Measurements from ENCODE around the gene UBE3B.

UBE3B gene

DNA sequence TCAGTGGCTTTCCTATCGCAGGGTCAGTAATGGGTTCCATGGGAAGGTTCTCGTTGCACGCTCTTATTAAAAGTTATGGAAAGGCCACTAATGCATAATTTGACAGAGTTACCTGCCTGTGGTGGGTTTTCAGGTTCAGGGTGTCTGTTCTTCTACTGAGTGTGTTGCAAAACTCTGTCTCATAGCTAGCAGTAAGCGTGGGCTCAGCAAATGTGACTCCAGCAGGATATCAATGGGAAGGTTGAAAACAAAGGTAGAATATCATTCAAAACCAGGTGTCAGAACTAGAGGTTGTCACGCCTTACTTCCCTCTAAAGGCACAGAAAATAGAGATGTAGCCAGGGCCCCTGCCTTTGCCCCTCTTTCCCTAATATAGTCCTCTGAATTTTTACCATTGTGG lies 24.9 kb downstream of the UBE3B start:
- H3K9ac ChIP-seq (ENCODE audit: low read depth, low read length, poor library complexity, severe bottlenecking), result no peak overlapping the region
- no peak overlapping the region for H3K4me2 ChIP-seq (ENCODE audit: low read depth, low read length, poor library complexity, severe bottlenecking)
- no peaks in the 10 kb centered on the region for H3K4me1 ChIP-seq (ENCODE audit: insufficient read depth, low read length, poor library complexity, severe bottlenecking)
- TF ChIP-seq, protein P1, sequence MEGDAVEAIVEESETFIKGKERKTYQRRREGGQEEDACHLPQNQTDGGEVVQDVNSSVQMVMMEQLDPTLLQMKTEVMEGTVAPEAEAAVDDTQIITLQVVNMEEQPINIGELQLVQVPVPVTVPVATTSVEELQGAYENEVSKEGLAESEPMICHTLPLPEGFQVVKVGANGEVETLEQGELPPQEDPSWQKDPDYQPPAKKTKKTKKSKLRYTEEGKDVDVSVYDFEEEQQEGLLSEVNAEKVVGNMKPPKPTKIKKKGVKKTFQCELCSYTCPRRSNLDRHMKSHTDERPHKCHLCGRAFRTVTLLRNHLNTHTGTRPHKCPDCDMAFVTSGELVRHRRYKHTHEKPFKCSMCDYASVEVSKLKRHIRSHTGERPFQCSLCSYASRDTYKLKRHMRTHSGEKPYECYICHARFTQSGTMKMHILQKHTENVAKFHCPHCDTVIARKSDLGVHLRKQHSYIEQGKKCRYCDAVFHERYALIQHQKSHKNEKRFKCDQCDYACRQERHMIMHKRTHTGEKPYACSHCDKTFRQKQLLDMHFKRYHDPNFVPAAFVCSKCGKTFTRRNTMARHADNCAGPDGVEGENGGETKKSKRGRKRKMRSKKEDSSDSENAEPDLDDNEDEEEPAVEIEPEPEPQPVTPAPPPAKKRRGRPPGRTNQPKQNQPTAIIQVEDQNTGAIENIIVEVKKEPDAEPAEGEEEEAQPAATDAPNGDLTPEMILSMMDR (conservative IDR thresholded peaks at IDR 0.05; ENCODE audit: low read length), result no peak
- no peak for TF ChIP-seq EZH2phosphoT487 (IDR thresholded peaks at IDR 0.05; ENCODE audit: borderline replicate concordance)
- no peak overlapping the region for H2AFZ ChIP-seq (ENCODE audit: low read length)
- H3K27me3 ChIP-seq (ENCODE audit: insufficient read depth, low read length, poor library complexity, severe bottlenecking), result no peaks in the 10 kb centered on the region
- H3K79me2 ChIP-seq (ENCODE audit: insufficient read depth, low read length), result no peaks in the 10 kb centered on the region
- H4K20me1 ChIP-seq (ENCODE audit: insufficient read depth, low read length, poor library complexity, severe bottlenecking), result no peaks in the 10 kb centered on the region
- no peaks in the 10 kb centered on the region for H3F3A ChIP-seq (ENCODE audit: low read depth)
- H3K9me2 ChIP-seq (replicated peaks; ENCODE audit: low read depth, low read length), result no peaks in the 10 kb centered on the region
- H3K36me3 ChIP-seq (ENCODE audit: insufficient read depth, low read length), result peaks cover 24% of the 10 kb centered on the region; the same call in 1 of the 2 replicates
- no peaks in the 10 kb centered on the region for H3K9me3 ChIP-seq (ENCODE audit: insufficient read depth, low read depth, low read length)
- H3K4me3 ChIP-seq (ENCODE audit: low read length, poor library complexity, severe bottlenecking), result no peak overlapping the region

DNA sequence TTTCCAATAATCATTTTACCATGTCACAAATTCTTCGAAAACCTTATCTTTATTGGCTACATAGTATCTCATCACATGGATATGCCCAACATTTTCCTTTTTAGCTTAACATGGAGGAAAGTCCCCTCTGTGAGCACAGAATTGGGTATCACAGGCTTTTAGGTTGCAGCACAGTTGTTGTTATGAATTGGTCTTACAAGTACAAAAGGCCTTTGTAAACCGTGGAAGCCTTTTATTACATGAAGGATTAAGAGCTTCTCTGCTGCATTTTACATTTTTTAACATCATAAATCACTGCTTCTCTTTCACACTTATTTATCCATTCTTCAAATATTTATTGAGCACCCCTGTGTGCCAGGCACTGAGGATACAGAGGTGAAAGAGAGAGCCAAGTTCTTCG lies 26.2 kb downstream of the UBE3B start:
- no peaks in the 10 kb centered on the region for H3F3A ChIP-seq (ENCODE audit: low read depth)
- no peak overlapping the region for H3K9ac ChIP-seq (ENCODE audit: low read depth, low read length, poor library complexity, severe bottlenecking)
- no peaks in the 10 kb centered on the region for H3K79me2 ChIP-seq (ENCODE audit: insufficient read depth, low read length)
- H3K4me1 ChIP-seq (ENCODE audit: insufficient read depth, low read length, poor library complexity, severe bottlenecking), result no peaks in the 10 kb centered on the region
- H3K4me2 ChIP-seq (ENCODE audit: low read depth, low read length, poor library complexity, severe bottlenecking), result no peak overlapping the region
- H3K9me3 ChIP-seq (ENCODE audit: insufficient read depth, low read depth, low read length), result no peaks in the 10 kb centered on the region
- H3K9me2 ChIP-seq (replicated peaks; ENCODE audit: low read depth, low read length), result no peaks in the 10 kb centered on the region
- no peaks in the 10 kb centered on the region for H4K20me1 ChIP-seq (ENCODE audit: insufficient read depth, low read length, poor library complexity, severe bottlenecking)
- no peak overlapping the region for H3K4me3 ChIP-seq (ENCODE audit: low read length, poor library complexity, severe bottlenecking)
- TF ChIP-seq, protein P1 (conservative IDR thresholded peaks at IDR 0.05; ENCODE audit: low read length), result no peak
- no peak for TF ChIP-seq EZH2phosphoT487 (IDR thresholded peaks at IDR 0.05; ENCODE audit: borderline replicate concordance)
- no peak overlapping the region for H2AFZ ChIP-seq (ENCODE audit: low read length)
- H3K36me3 ChIP-seq (ENCODE audit: insufficient read depth, low read length), result peaks cover 36% of the 10 kb centered on the region; the same call in 1 of the 2 replicates
- no peaks in the 10 kb centered on the region for H3K27me3 ChIP-seq (ENCODE audit: insufficient read depth, low read length, poor library complexity, severe bottlenecking)

DNA sequence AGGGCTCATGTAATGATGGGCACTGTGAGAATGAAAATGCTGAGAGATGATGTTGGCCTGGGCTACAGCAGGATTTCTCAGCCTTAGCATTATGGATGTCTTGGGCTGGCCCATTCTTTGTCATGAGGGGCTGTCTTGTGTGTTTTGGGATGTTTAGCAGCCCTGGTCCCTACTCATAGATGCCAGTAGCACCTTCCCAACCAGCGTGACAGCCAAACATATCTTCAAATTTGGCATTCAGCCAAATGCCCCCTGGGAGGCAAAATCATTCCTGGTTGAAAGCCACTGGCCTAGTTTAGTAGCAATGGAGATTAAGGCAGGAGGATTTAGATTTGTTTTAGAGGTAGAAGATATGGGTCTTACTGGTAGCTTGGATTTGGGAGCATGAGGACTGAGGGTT lies 26.6 kb downstream of the UBE3B start:
- TF ChIP-seq, protein P1 (conservative IDR thresholded peaks at IDR 0.05; ENCODE audit: low read length), result no peak
- TF ChIP-seq EZH2phosphoT487 (IDR thresholded peaks at IDR 0.05; ENCODE audit: borderline replicate concordance), result no peak
- H3K36me3 ChIP-seq (ENCODE audit: insufficient read depth, low read length), result peaks cover 36% of the 10 kb centered on the region; the same call in 1 of the 2 replicates

More for the DNA sequence above, 26.6 kb downstream of the UBE3B start:
- no peak overlapping the region for H3K9ac ChIP-seq (ENCODE audit: low read depth, low read length, poor library complexity, severe bottlenecking)
- no peak overlapping the region for H3K4me3 ChIP-seq (ENCODE audit: low read length, poor library complexity, severe bottlenecking)
- H3K27me3 ChIP-seq (ENCODE audit: insufficient read depth, low read length, poor library complexity, severe bottlenecking), result no peaks in the 10 kb centered on the region
- H2AFZ ChIP-seq (ENCODE audit: low read length), result no peak overlapping the region
- H3F3A ChIP-seq (ENCODE audit: low read depth), result no peaks in the 10 kb centered on the region
- no peaks in the 10 kb centered on the region for H4K20me1 ChIP-seq (ENCODE audit: insufficient read depth, low read length, poor library complexity, severe bottlenecking)
- no peaks in the 10 kb centered on the region for H3K9me3 ChIP-seq (ENCODE audit: insufficient read depth, low read depth, low read length)
- H3K4me2 ChIP-seq (ENCODE audit: low read depth, low read length, poor library complexity, severe bottlenecking), result no peak overlapping the region
- no peaks in the 10 kb centered on the region for H3K79me2 ChIP-seq (ENCODE audit: insufficient read depth, low read length)
- no peaks in the 10 kb centered on the region for H3K4me1 ChIP-seq (ENCODE audit: insufficient read depth, low read length, poor library complexity, severe bottlenecking)
- no peaks in the 10 kb centered on the region for H3K9me2 ChIP-seq (replicated peaks; ENCODE audit: low read depth, low read length)
